DLD1 (cell line): ENCODE data around the gene FOXO3.
"Not testable (repeated sequence)": the region's sequence is repeated elsewhere in the genome, so short reads cannot be mapped to it uniquely, and the experiment has no call there.

Source experiments
- in situ Hi-C: cut with HindIII; loops from 2 replicates; pipeline ENCODE4 v1.10.0; 2017; ENCODE audit warnings: low sequenced_read_pairs

The FOXO3 gene

GRCh38 chr6:108675226-108676200 lies 114.8 kb downstream of the FOXO3 start:
- in situ Hi-C loops, result no loop called here

GRCh38 chr6:108676555-108676954 lies 115.8 kb downstream of the FOXO3 start:
- in situ Hi-C loops, result no loop called here

- in situ Hi-C loops, result no loop called here
Measured at GRCh38 chr6:108677357-108677756, 116.6 kb downstream of the FOXO3 start.

GRCh38 chr6:108677894-108678293 lies 117.2 kb downstream of the FOXO3 start:
- in situ Hi-C loops, result no loop called here

GRCh38 chr6:108680314-108680713 lies 119.6 kb downstream of the FOXO3 start:
- in situ Hi-C loops, result not testable (repeated sequence)

- in situ Hi-C loops, result not testable (repeated sequence)
Measured at GRCh38 chr6:108681721-108682120, 121.0 kb downstream of the FOXO3 start.

GRCh38 chr6:108682383-108683119 lies 121.8 kb downstream of the FOXO3 start:
- in situ Hi-C loops, result not testable (repeated sequence)

GRCh38 chr6:108683976-108684375 lies 123.3 kb downstream of the FOXO3 start:
- in situ Hi-C loops, result not testable (repeated sequence)

GRCh38 chr6:108684771-108685329 lies 124.1 kb downstream of the FOXO3 start:
- in situ Hi-C loops, result no loop called here

- in situ Hi-C loops, result no loop called here
Measured at GRCh38 chr6:108685970-108686369, 125.3 kb downstream of the FOXO3 start.

GRCh38 chr6:108686896-108687295 lies 126.2 kb downstream of the FOXO3 start:
- in situ Hi-C loops, result no loop called here

GRCh38 chr6:108687921-108688320 lies 127.2 kb downstream of the FOXO3 start:
- in situ Hi-C loops, result no loop called here

GRCh38 chr6:108689272-108690161 lies 128.8 kb downstream of the FOXO3 start:
- in situ Hi-C loops, result no loop called here

GRCh38 chr6:108690326-108691049 lies 129.8 kb downstream of the FOXO3 start:
- in situ Hi-C loops, result no loop called here

GRCh38 chr6:108693430-108694154 lies 132.9 kb downstream of the FOXO3 start:
- in situ Hi-C loops, result no loop called here

GRCh38 chr6:108694816-108695215 lies 134.1 kb downstream of the FOXO3 start:
- in situ Hi-C loops, result no loop called here

- in situ Hi-C loops, result no loop called here
Measured at GRCh38 chr6:108697561-108698161, 136.9 kb downstream of the FOXO3 start.

GRCh38 chr6:108698593-108699289 lies 138.0 kb downstream of the FOXO3 start:
- in situ Hi-C loops, result no loop called here
